Loucy (cell line): ENCODE measurements around the gene SEPSECS.
A peak's percentile ranks its signal among the peaks of the same experiment; 100 is the strongest.

Experiments
- H2AFZ ChIP-seq: fragments of 200-600 bp; sonication (generic); 2 replicates; pipeline ENCODE4 v1.6.0; 2016; ENCODE audit warnings: antibody characterized with exemption, mild to moderate bottlenecking, low read length, moderate library complexity
- H3F3A ChIP-seq: fragments of 200-600 bp; 2 replicates; pipeline ENCODE4 v1.6.0; 2016; ENCODE audit warnings: antibody characterized with exemption, low read depth, mild to moderate bottlenecking
- H3K27me3 ChIP-seq: fragments of 200-600 bp; sonication (generic); 2 replicates; pipeline ENCODE4 v1.6.1; 2014; ENCODE audit warnings: low read length, mild to moderate bottlenecking; ENCODE audit not compliant: insufficient read depth, poor library complexity, severe bottlenecking
- H3K36me3 ChIP-seq: fragments of 200-600 bp; sonication (generic); 2 replicates; pipeline ENCODE4 v1.6.1; 2016; ENCODE audit warnings: low read length; ENCODE audit not compliant: insufficient read depth
- H3K4me1 ChIP-seq: fragments of 200-600 bp; sonication (generic); 2 replicates; pipeline ENCODE4 v1.5.1; 2014; ENCODE audit warnings: low read length, mild to moderate bottlenecking; ENCODE audit not compliant: insufficient read depth, poor library complexity, severe bottlenecking
- H3K4me2 ChIP-seq: fragments of 200-600 bp; sonication (generic); 2 replicates; pipeline ENCODE4 v1.6.0; 2014; ENCODE audit warnings: antibody characterized with exemption, low read length, low read depth, mild to moderate bottlenecking; ENCODE audit not compliant: poor library complexity, severe bottlenecking
- H3K4me3 ChIP-seq: fragments of 200-600 bp; sonication (generic); 2 replicates; pipeline ENCODE4 v1.5.1; 2014; ENCODE audit warnings: low read length, mild to moderate bottlenecking, mixed read lengths; ENCODE audit not compliant: poor library complexity, severe bottlenecking
- H3K79me2 ChIP-seq: fragments of 200-600 bp; sonication (generic); 2 replicates; pipeline ENCODE4 v1.6.1; 2014; ENCODE audit warnings: low read length; ENCODE audit not compliant: insufficient read depth
- H3K9ac ChIP-seq: fragments of 200-600 bp; sonication (generic); 2 replicates; pipeline ENCODE4 v1.6.0; 2014; ENCODE audit warnings: mild to moderate bottlenecking, low read depth, low read length, moderate library complexity; ENCODE audit not compliant: poor library complexity, severe bottlenecking
- H3K9me2 ChIP-seq: fragments of 200-600 bp; sonication (generic); replicated peaks from 2 replicates; pipeline ENCODE4 v1.6.1; 2016; ENCODE audit warnings: low read depth, low read length, mixed read lengths
- H3K9me3 ChIP-seq: fragments of 200-600 bp; sonication (generic); 2 replicates; pipeline ENCODE4 v1.6.1; 2014; ENCODE audit warnings: mild to moderate bottlenecking, antibody characterized with exemption, low read length, low read depth; ENCODE audit not compliant: insufficient read depth
- H4K20me1 ChIP-seq: fragments of 200-600 bp; sonication (generic); 2 replicates; pipeline ENCODE4 v1.6.0; 2014; ENCODE audit warnings: antibody characterized with exemption, low read length, mild to moderate bottlenecking; ENCODE audit not compliant: insufficient read depth, poor library complexity, severe bottlenecking
- CTCF ChIP-seq: fragments of 200-600 bp; sonication (generic); conservative IDR thresholded peaks from 2 replicates; pipeline ENCODE4 v1.5.1; 2014; ENCODE audit warnings: mild to moderate bottlenecking, antibody characterized with exemption, low read length
- EZH2phosphoT487 ChIP-seq: fragments of 200-600 bp; IDR thresholded peaks from 2 replicates; pipeline ENCODE4 v1.6.1; 2018; ENCODE audit warnings: antibody characterized with exemption, mild to moderate bottlenecking, moderate library complexity, borderline replicate concordance

SEPSECS gene

GRCh38 chr4:25154594-25155265, 5.5 kb downstream of the SEPSECS start:
- Histone ChIP-seq H3F3A (no peaks in the 10 kb centered on the region), H3K4me3 (peak overlapping the region; percentile 5), H3K79me2 (peaks cover 19% of the 10 kb centered on the region), H2AFZ (no peak overlapping the region), H3K9ac (peak overlapping the region; percentile 27), H3K27me3 (no peaks in the 10 kb centered on the region), H3K9me2 (no peaks in the 10 kb centered on the region), H3K4me1 (peaks cover 27% of the 10 kb centered on the region), H3K9me3 (no peaks in the 10 kb centered on the region), H4K20me1 (no peaks in the 10 kb centered on the region), H3K4me2 (peak overlapping the region; percentile 29), H3K36me3 (peaks cover 6% of the 10 kb centered on the region)
- TF ChIP-seq CTCF (no peak), EZH2phosphoT487 (no peak)

GRCh38 chr4:25146076-25146475, 14.2 kb downstream of the SEPSECS start:
- H3K79me2 ChIP-seq, result no peaks in the 10 kb centered on the region
- H3K9me3 ChIP-seq, result no peaks in the 10 kb centered on the region
- H3K27me3 ChIP-seq, result no peaks in the 10 kb centered on the region
- H3K4me1 ChIP-seq, result no peaks in the 10 kb centered on the region
- H3K36me3 ChIP-seq, result peaks cover 15% of the 10 kb centered on the region; the same call in 1 of the 2 replicates
- no peak overlapping the region for H2AFZ ChIP-seq
- H3K4me2 ChIP-seq, result no peak overlapping the region
- no peaks in the 10 kb centered on the region for H4K20me1 ChIP-seq
- H3K9ac ChIP-seq, result no peak overlapping the region
- no peaks in the 10 kb centered on the region for H3K9me2 ChIP-seq
- no peak for TF ChIP-seq CTCF
- TF ChIP-seq EZH2phosphoT487, result no peak
- H3F3A ChIP-seq, result no peaks in the 10 kb centered on the region
- no peak overlapping the region for H3K4me3 ChIP-seq

DNA sequence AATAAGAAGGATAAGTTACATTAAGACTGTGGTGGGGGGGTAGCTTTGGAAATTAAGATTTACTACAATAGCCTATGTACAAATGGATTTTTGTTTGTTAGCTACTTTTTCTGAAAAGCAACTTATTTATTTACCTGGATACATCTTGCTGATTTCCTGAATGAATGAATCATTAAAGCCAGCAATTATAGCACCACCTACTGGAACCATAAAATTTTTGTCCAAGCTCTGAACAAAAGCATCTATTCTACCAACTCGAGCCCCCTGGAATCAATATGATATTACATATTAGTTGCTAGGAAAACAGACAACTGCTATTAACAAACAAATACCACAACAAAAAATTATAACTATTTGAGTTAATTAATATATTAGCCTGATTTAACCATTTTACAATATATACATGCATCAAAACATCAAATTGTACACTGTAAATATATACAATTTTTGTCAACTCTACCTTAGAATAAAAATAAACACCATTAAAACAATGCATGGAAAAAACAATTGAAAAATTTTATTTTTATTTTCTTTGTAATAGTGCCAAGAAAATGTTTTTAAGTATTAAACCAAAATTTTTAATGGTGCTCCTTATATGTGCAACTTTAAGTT, 15.3 kb downstream of the SEPSECS start:
- Histone ChIP-seq H3K4me1 (no peaks in the 10 kb centered on the region), H3K4me2 (no peak overlapping the region), H3K9ac (no peak overlapping the region), H3K9me3 (no peaks in the 10 kb centered on the region), H3K9me2 (no peaks in the 10 kb centered on the region), H3K4me3 (no peak overlapping the region), H4K20me1 (no peaks in the 10 kb centered on the region), H3F3A (no peaks in the 10 kb centered on the region), H3K27me3 (no peaks in the 10 kb centered on the region), H2AFZ (no peak overlapping the region), H3K36me3 (peaks cover 9% of the 10 kb centered on the region; the same call in 1 of the 2 replicates), H3K79me2 (no peaks in the 10 kb centered on the region)
- TF ChIP-seq EZH2phosphoT487 (no peak), CTCF (peak; percentile 80)
